LNCaP clone FGC (cell line): ENCODE measurements around the gene STIM2.
"Not testable (repeated sequence)": the region's sequence is repeated elsewhere in the genome, so short reads cannot be mapped to it uniquely, and the experiment has no call there.

ENCODE experiments used
- DNase-seq: peaks from one replicate; pipeline ENCODE4 v3.0.0-alpha.2; 2011; ENCODE audit warnings: low read depth
- H3K4me3 ChIP-seq: 2 replicates; pipeline ENCODE4 v1.5.1; 2011; ENCODE audit warnings: mild to moderate bottlenecking, low read depth, low read length, control low read depth
- CTCF ChIP-seq: IDR thresholded peaks from 2 replicates; pipeline ENCODE4 v1.5.1; 2012; ENCODE audit warnings: mild to moderate bottlenecking; ENCODE audit not compliant: control insufficient read depth, insufficient read depth; ENCODE audit errors: extremely low read depth

The STIM2 gene

GRCh38 chr4:27019766-27020165 lies 159.1 kb downstream of the STIM2 start:
- no peak for DNase-seq
- no peak overlapping the region for H3K4me3 ChIP-seq

GRCh38 chr4:27020203-27020602 lies 159.6 kb downstream of the STIM2 start:
- no peak for TF ChIP-seq CTCF
- DNase-seq, result no peak
- no peak overlapping the region for H3K4me3 ChIP-seq

More at GRCh38 chr4:27019766-27020165, 159.1 kb downstream of the STIM2 start:
- TF ChIP-seq CTCF, result no peak

- H3K4me3 ChIP-seq, result no peak overlapping the region
- DNase-seq, result no peak
- no peak for TF ChIP-seq CTCF
These were observed 160.0 kb downstream of the STIM2 start for GRCh38 chr4:27020603-27021002.

- H3K4me3 ChIP-seq, result no peak overlapping the region
- no peak for TF ChIP-seq CTCF
These were observed 162.3 kb downstream of the STIM2 start for GRCh38 chr4:27022963-27023362.

GRCh38 chr4:27023366-27023765 lies 162.7 kb downstream of the STIM2 start:
- DNase-seq, result no peak
- TF ChIP-seq CTCF, result no peak
- H3K4me3 ChIP-seq, result no peak overlapping the region

More at GRCh38 chr4:27022963-27023362, 162.3 kb downstream of the STIM2 start:
- DNase-seq, result no peak

- DNase-seq, result no peak
- no peak overlapping the region for H3K4me3 ChIP-seq
- no peak for TF ChIP-seq CTCF
These were observed 164.2 kb downstream of the STIM2 start for GRCh38 chr4:27024805-27025204.

GRCh38 chr4:27027428-27027827 lies 166.8 kb downstream of the STIM2 start:
- TF ChIP-seq CTCF, result no peak
- DNase-seq, result no peak
- H3K4me3 ChIP-seq, result no peak overlapping the region

GRCh38 chr4:27035127-27035526 lies 174.5 kb downstream of the STIM2 start:
- H3K4me3 ChIP-seq, DNase-seq: not testable (repeated sequence)
